Smooth muscle cell (in vitro differentiated cells): Measurements from ENCODE around the gene NEURL4. TPM values are rescaled to one million over a fixed set of nuclear protein-coding genes. Genes with fewer than 3 reads are reported as not detected.
"Not testable (repeated sequence)": the region's sequence is repeated elsewhere in the genome, so short reads cannot be mapped to it uniquely, and the experiment has no call there.

Experiments
- DNase-seq: peaks from one replicate; lab custom pipeline; 2025; ENCODE audit not compliant: unreplicated experiment; lab: John Stamatoyannopoulos, UW
- H2AFZ ChIP-seq: fragments of 200-600 bp; sonication (generic); 2 replicates; pipeline ENCODE4 v1.6.0; 2016; ENCODE audit warnings: antibody characterized with exemption, low read depth, mild to moderate bottlenecking
- H3F3A ChIP-seq: fragments of 200-600 bp; sonication (generic); 2 replicates; pipeline ENCODE4 v1.6.0; 2017; ENCODE audit warnings: antibody characterized with exemption, low read depth
- H3K27ac ChIP-seq: fragments of 200-600 bp; sonication (generic); 2 replicates; pipeline ENCODE4 v1.5.1; 2016; ENCODE audit warnings: low read depth, mild to moderate bottlenecking
- H3K27me3 ChIP-seq: fragments of 200-600 bp; sonication (generic); 2 replicates; pipeline ENCODE4 v1.6.1; 2016; ENCODE audit warnings: low read depth, mild to moderate bottlenecking
- H3K36me3 ChIP-seq: fragments of 200-600 bp; sonication (generic); 2 replicates; pipeline ENCODE4 v1.5.1; 2016; ENCODE audit warnings: low read depth
- H3K4me1 ChIP-seq: fragments of 200-600 bp; sonication (generic); 2 replicates; pipeline ENCODE4 v1.5.1; 2016; ENCODE audit warnings: low read depth
- H3K4me2 ChIP-seq: fragments of 200-600 bp; sonication (generic); 2 replicates; pipeline ENCODE4 v1.6.0; 2016; ENCODE audit warnings: mild to moderate bottlenecking
- H3K4me3 ChIP-seq: fragments of 200-600 bp; sonication (generic); 2 replicates; pipeline ENCODE4 v1.5.1; 2016; ENCODE audit warnings: mild to moderate bottlenecking
- H3K79me2 ChIP-seq: fragments of 200-600 bp; sonication (generic); 2 replicates; pipeline ENCODE4 v1.6.0; 2016; ENCODE audit warnings: low read depth, mild to moderate bottlenecking
- H3K9ac ChIP-seq: fragments of 200-600 bp; sonication (generic); 2 replicates; pipeline ENCODE4 v1.6.0; 2016; ENCODE audit warnings: low read depth
- H3K9me3 ChIP-seq: fragments of 200-600 bp; sonication (generic); replicated peaks from 2 replicates; pipeline ENCODE4 v1.5.1; 2016; ENCODE audit warnings: low read depth
- H4K20me1 ChIP-seq: fragments of 200-600 bp; sonication (generic); 2 replicates; pipeline ENCODE4 v1.6.0; 2016; ENCODE audit warnings: low read depth
- WGBS: methylation state at CpG from one replicate; pipeline ENCODE4 v1.1.7; 2016; ENCODE audit warnings: low lambda C conversion rate; 5-methylcytosine and 5-hydroxymethylcytosine counted together
- polyA plus RNA-seq: library from polyadenylated mRNA; unstranded; fragments of >200 nt; fragmentation: Nextera tagmentation; extraction: Ambion mirVana; gene quantifications from 2 replicates; pipeline ENCODE4 v1.2.1, GENCODE V29; 2016
- total RNA-seq: library from RNA; depleted of rRNA; stranded (reverse); fragments of >200 nt; gene quantifications from 2 replicates; pipeline ENCODE4 v1.2.3, GENCODE V29; 2014
- TF ChIP-seq, protein P1 (sequence below): fragments of 200-600 bp; sonication (generic); IDR thresholded peaks from 2 replicates; pipeline ENCODE4 v1.5.1; 2017; ENCODE audit warnings: borderline replicate concordance, mild to moderate bottlenecking, antibody characterized with exemption; ENCODE audit not compliant: insufficient read depth, poor library complexity, severe bottlenecking

Gene NEURL4
- total and polyA plus RNA-seq, 2 experiments from 2014 or later: 5.1 to 8.6 TPM

DNA sequence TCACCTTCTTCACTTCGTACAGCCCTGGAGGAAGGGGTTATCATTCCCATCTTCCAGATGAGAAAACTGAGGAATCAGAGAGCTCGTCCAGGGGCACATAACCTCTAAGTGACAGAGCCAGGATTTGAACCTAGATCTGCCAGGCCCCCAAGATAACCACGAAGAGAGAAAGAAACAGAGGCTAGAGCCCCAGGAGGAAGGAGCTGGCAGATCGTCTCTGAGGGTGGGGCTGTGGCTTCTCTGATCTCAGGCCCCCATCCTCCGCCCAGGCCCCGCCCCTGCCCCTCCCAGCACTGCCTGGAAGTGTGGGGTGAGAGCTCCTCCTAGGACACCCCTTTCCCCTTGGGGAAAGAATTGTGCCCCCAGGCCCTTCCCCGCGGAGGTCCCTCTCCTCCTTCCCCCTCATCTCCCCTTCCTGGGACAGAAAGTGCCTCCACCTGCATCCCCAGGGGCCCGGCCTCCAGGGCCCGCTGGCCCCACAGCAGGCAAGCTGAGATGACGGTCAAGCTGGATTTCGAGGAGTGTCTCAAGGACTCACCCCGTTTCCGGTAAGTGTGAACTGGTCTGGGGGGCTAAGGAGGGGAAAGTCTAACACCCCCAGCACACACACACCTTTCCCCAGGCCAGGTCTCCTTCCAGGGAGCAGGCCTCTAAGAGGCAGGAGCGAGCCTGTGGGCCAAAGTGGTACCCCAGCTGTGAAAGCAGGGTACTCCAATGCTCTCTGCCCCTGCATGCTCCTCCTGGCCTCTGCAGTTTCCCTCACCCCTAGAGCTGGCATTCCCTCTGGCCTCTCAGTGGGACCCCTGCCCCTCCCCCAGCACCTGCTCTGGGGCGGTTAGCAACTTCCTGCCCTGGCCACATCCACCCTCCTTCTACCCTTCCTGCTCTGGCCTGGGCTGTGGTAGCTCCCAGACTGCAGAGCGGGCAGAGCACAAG lies 7.4 kb upstream of the NEURL4 start, which contains the start of gene ACAP1:
TSS of gene ACAP1 (plus strand) at position 290 of the 936 bp plus-strand sequence. CDS start at position 496, 206 bp downstream.
- no peaks in the 10 kb centered on the region for H3K79me2 ChIP-seq
- H3K36me3 ChIP-seq: no peaks in the 10 kb centered on the region
- TF ChIP-seq, protein P1, sequence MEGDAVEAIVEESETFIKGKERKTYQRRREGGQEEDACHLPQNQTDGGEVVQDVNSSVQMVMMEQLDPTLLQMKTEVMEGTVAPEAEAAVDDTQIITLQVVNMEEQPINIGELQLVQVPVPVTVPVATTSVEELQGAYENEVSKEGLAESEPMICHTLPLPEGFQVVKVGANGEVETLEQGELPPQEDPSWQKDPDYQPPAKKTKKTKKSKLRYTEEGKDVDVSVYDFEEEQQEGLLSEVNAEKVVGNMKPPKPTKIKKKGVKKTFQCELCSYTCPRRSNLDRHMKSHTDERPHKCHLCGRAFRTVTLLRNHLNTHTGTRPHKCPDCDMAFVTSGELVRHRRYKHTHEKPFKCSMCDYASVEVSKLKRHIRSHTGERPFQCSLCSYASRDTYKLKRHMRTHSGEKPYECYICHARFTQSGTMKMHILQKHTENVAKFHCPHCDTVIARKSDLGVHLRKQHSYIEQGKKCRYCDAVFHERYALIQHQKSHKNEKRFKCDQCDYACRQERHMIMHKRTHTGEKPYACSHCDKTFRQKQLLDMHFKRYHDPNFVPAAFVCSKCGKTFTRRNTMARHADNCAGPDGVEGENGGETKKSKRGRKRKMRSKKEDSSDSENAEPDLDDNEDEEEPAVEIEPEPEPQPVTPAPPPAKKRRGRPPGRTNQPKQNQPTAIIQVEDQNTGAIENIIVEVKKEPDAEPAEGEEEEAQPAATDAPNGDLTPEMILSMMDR: no peak
- H3K4me3 ChIP-seq: no peak within 1 kb of the TSS
- no peaks in the 10 kb centered on the region for H3F3A ChIP-seq
- WGBS: 61% methylated on average over 13 of the region's 17 CpGs
- no peaks in the 10 kb centered on the region for H4K20me1 ChIP-seq
- H3K4me2 ChIP-seq: no peak within 1 kb of the TSS
- DNase-seq: no peak
- H3K9ac ChIP-seq: no peak within 1 kb of the TSS
- H3K27me3 ChIP-seq: no peaks in the 10 kb centered on the region
- no peaks in the 10 kb centered on the region for H3K9me3 ChIP-seq
- no peak within 1 kb of the TSS for H3K27ac ChIP-seq
- no peaks in the 10 kb centered on the region for H3K4me1 ChIP-seq
- H2AFZ ChIP-seq: no peak within 1 kb of the TSS

DNA sequence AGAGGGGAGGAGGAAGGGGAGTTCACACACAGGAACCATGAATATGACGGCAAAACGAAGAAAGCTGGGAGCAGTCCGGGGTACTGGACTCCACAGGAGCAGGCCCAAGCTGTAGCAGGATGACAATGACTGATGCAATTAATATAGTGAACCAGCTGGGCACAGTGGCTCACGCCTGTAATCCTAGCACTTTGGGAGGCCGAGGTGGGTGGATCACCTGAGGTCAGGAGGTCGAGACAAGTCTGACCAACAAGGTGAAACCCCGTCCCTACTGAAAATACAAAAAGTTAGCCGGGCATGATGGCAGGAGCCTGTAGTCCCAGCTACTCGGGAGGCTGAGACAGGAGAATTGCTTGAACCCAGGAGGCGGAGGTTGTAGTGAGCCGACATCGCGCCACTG lies 6.6 kb upstream of the NEURL4 start:
- not testable (repeated sequence) for H3K4me3 ChIP-seq, H4K20me1 ChIP-seq, H2AFZ ChIP-seq, H3K9ac ChIP-seq, H3K27ac ChIP-seq, H3K4me1 ChIP-seq, H3K27me3 ChIP-seq, H3K9me3 ChIP-seq, H3K4me2 ChIP-seq, H3F3A ChIP-seq, DNase-seq, H3K79me2 ChIP-seq, H3K36me3 ChIP-seq
- WGBS: 94% methylated on average over 13 of the region's 13 CpGs

DNA sequence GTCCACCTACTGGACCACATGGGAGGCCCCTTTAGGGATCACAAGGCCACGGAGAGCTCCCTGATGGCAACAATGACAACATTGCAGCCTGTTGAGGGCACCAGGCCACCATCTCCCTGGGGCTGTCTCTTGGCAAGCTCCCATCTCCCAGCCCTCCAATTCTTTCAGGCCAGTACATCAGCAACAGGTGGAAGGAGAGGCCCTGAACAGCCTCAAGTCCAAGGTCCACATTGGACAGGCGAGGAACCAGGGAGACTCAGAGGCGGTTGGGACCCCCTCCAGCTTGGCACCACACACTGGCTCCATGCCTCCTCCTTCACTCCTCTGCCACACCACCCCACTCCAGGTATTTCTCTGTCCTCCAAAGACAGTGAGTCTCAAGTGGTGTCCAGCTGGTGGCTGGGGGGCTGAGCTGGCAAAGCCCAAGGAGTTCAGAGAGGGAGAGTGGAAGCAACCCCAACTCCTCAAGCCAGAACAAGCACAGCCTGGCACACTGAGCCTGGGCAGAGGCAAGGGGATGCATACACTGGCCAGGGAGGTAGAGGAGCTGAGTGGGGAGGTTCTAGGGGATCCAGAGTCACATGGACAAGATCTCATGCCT lies 5.9 kb upstream of the NEURL4 start:
- Histone ChIP-seq H2AFZ (no peak overlapping the region), H3F3A (no peaks in the 10 kb centered on the region)

DNA sequence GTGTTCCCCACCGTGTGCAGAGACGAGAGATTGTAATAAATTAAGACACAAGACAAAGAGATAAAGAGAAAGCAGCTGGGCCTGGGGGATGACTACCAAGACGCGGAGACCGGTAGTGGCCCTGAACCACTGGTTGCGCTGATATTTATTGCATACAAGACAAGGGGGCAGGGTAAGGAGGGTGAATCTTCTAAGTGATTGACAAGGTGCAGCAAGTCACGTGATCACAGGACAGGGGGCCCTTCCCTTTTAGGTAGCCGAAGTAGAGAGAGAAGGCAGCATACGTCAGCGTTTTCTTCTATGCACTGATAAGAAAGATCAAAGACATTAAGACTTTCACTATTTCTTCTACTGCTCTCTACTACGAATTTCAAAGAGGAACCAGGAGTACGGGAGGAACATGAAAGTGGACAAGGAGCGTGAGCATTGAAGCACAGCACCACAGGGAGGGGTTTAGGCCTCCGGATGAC lies 3.5 kb upstream of the NEURL4 start:
- not testable (repeated sequence) for H3K27ac ChIP-seq, H3K27me3 ChIP-seq, H3K4me3 ChIP-seq, H3K9ac ChIP-seq, H3F3A ChIP-seq, H3K9me3 ChIP-seq, DNase-seq, H3K36me3 ChIP-seq, H2AFZ ChIP-seq, H4K20me1 ChIP-seq, H3K4me2 ChIP-seq
- H3K4me1 ChIP-seq: peaks cover 14% of the 10 kb centered on the region
- WGBS: 71% methylated on average over 14 of the region's 14 CpGs
- H3K79me2 ChIP-seq: peaks cover 10% of the 10 kb centered on the region

More for the DNA sequence above, 5.9 kb upstream of the NEURL4 start:
- Histone ChIP-seq H3K79me2 (no peaks in the 10 kb centered on the region), H3K9ac (no peak overlapping the region), H3K36me3 (no peaks in the 10 kb centered on the region), H3K27me3 (no peaks in the 10 kb centered on the region), H3K4me2 (no peak overlapping the region), H3K9me3 (no peaks in the 10 kb centered on the region), H3K4me1 (peaks cover 5% of the 10 kb centered on the region), H3K27ac (no peak overlapping the region), H3K4me3 (no peak overlapping the region), H4K20me1 (no peaks in the 10 kb centered on the region)
- DNase-seq: no peak
- TF ChIP-seq, protein P1: no peak
- 91% methylated on average over 3 of the region's 3 CpGs for WGBS
